GM06990 (cell line): ENCODE data around the gene HDDC2.

Source experiments
- DNase-seq: peaks from one replicate; pipeline ENCODE4 v3.0.0-alpha.2; 2011; ENCODE audit not compliant: insufficient read length; ENCODE audit errors: extremely low read depth
- H3K27me3 ChIP-seq: replicated peaks from 2 replicates; pipeline ENCODE4 v1.6.0; 2011; ENCODE audit warnings: low read length; ENCODE audit not compliant: control insufficient read depth, insufficient read depth
- H3K36me3 ChIP-seq: 2 replicates; pipeline ENCODE4 v1.5.1; 2011; ENCODE audit warnings: low read length; ENCODE audit not compliant: control insufficient read depth, insufficient read depth
- H3K4me3 ChIP-seq: replicated peaks from 2 replicates; pipeline ENCODE4 v1.5.1; 2011; ENCODE audit warnings: low read depth, mild to moderate bottlenecking, control low read depth, low read length
- TF ChIP-seq, protein P1 (sequence below): IDR thresholded peaks from 2 replicates; pipeline ENCODE4 v1.5.1; 2011; ENCODE audit warnings: low read length, control low read depth, mild to moderate bottlenecking, inconsistent platforms; ENCODE audit not compliant: insufficient read depth, poor library complexity, severe bottlenecking

Gene HDDC2

DNA sequence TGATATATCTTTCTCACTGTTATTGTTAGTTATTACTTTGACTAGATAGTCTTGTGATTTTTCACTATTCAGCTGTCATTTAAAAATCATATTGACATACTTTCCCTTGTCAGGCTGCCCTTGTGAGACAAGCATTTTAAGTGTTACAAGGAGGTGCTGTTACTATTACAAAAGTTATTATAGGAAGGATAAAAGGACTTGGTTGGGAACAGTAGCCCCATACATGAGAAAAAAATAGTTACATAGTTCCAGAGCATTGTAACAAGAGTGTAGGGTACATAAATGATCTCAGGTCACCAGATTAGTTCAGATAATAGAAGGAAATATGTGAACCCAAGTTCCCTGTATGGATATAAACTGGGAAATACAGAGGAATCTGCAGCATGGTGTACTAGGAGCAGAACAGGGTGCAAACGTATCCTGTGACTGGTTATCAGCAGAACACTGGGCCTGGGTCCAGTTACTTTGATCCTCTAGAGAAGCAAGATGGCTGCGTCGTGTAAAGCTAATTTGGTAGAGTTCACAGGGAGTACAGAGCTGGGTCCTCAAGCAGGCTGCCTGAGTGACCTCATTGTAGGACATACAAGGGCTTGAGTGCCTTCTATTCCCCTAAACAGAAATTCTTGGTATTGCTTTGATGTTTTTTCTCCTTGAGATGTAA is 38.5 kb upstream of the HDDC2 start:
- DNase-seq, result no peak
- TF ChIP-seq, protein P1, sequence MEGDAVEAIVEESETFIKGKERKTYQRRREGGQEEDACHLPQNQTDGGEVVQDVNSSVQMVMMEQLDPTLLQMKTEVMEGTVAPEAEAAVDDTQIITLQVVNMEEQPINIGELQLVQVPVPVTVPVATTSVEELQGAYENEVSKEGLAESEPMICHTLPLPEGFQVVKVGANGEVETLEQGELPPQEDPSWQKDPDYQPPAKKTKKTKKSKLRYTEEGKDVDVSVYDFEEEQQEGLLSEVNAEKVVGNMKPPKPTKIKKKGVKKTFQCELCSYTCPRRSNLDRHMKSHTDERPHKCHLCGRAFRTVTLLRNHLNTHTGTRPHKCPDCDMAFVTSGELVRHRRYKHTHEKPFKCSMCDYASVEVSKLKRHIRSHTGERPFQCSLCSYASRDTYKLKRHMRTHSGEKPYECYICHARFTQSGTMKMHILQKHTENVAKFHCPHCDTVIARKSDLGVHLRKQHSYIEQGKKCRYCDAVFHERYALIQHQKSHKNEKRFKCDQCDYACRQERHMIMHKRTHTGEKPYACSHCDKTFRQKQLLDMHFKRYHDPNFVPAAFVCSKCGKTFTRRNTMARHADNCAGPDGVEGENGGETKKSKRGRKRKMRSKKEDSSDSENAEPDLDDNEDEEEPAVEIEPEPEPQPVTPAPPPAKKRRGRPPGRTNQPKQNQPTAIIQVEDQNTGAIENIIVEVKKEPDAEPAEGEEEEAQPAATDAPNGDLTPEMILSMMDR, result no peak

DNA sequence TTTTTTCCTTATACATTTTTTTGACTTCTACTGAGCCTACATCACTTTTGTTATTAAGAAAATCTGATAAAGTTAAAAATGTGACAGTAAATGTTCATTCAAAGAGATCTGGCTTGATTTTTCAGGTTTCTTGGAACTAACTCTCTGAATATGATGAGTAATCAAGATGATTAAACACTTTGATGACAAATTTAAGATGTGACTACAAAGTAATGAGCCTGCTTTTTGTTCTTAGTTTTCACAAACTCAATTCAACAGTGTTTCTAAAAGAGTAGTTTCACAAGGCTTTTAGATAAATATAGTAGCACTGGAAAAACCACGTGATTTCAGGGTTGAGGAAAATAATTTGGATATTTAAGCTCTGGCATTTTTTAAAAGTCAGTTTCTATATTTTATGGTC is 37.9 kb upstream of the HDDC2 start:
- TF ChIP-seq, protein P1, result no peak
- H3K36me3 ChIP-seq, result no peaks in the 10 kb centered on the region
- H3K4me3 ChIP-seq, result no peak overlapping the region
- H3K27me3 ChIP-seq, result no peaks in the 10 kb centered on the region
- DNase-seq, result no peak

More for the DNA sequence above, 38.5 kb upstream of the HDDC2 start:
- H3K27me3 ChIP-seq, result no peaks in the 10 kb centered on the region
- H3K4me3 ChIP-seq, result no peak overlapping the region
- H3K36me3 ChIP-seq, result no peaks in the 10 kb centered on the region

DNA sequence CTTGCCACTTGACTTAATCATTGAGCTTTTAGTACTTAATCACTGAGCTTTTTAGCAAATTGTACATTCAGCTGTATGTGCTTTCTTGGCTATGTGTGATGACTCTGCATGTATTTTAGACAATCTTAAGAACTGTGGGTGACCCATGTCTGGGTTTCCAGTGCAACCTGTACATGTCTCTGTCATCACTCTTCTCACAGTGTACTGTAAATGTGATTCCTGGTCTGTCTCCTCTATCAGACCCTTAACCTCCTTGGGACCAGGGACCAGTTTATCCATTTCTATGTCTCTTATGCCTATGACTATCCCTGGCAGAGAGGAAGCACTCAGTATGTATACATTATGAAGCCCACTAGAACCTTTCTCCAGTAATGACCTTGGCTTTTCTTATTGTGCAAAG is 36.6 kb upstream of the HDDC2 start:
- Histone ChIP-seq H3K4me3 (no peak overlapping the region), H3K27me3 (no peaks in the 10 kb centered on the region), H3K36me3 (no peaks in the 10 kb centered on the region)
- TF ChIP-seq, protein P1, result no peak
- no peak for DNase-seq

GRCh38 chr6:125337706-125338105 is 35.9 kb upstream of the HDDC2 start:
- DNase-seq, result no peak
- Histone ChIP-seq H3K27me3 (no peaks in the 10 kb centered on the region), H3K4me3 (no peak overlapping the region), H3K36me3 (no peaks in the 10 kb centered on the region)
- TF ChIP-seq, protein P1, result no peak

GRCh38 chr6:125332664-125333063 is 30.9 kb upstream of the HDDC2 start:
- TF ChIP-seq, protein P1, result no peak
- no peaks in the 10 kb centered on the region; the same call in 1 of the 2 replicates for H3K27me3 ChIP-seq
- H3K4me3 ChIP-seq, result no peak overlapping the region
- DNase-seq, result no peak
- no peaks in the 10 kb centered on the region for H3K36me3 ChIP-seq

GRCh38 chr6:125325586-125325985 is 23.8 kb upstream of the HDDC2 start:
- TF ChIP-seq, protein P1, result no peak
- no peak for DNase-seq
- Histone ChIP-seq H3K36me3 (no peaks in the 10 kb centered on the region), H3K27me3 (no peaks in the 10 kb centered on the region; the same call in 1 of the 2 replicates), H3K4me3 (no peak overlapping the region)
